ENCODE results near the gene RHOH. TPM values are rescaled to one million over a fixed set of nuclear protein-coding genes. Genes with fewer than 3 reads are reported as not detected.

Gene RHOH
- total RNA-seq, 2 experiments from 2014 or later: 87.5 to 92.7 TPM

GRCh38 chr4:40190019-40190418 is 6.8 kb upstream of the RHOH start:
- peaks cover 3% of the 10 kb centered on the region for H3K36me3 Mint-ChIP-seq (ENCODE audit: low read depth)
- CTCF ChIA-PET: interaction anchor here (0.9 to 2.9 kb wide), 4 partner anchors 38 to 127 kb away, joined by 3 to 11 read pairs (median 6); no protein-coding TSS in a partner anchor
- peak overlapping the region; percentile 98 for H3K27ac Mint-ChIP-seq
- no peaks in the 10 kb centered on the region for H3K27me3 Mint-ChIP-seq (ENCODE audit: low read depth)
- no peak for DNase-seq
- peak overlapping the region; percentile 85 for H3K4me3 Mint-ChIP-seq
- intact Hi-C loops (cut with micrococcal nuclease): loop anchor here (5.0 kb wide), 1 partner anchor 37 kb away; no protein-coding TSS in a partner anchor
- H3K9me3 Mint-ChIP-seq: no peaks in the 10 kb centered on the region
- peaks cover 78% of the 10 kb centered on the region for H3K4me1 Mint-ChIP-seq (ENCODE audit: low read depth)

GRCh38 chr4:40190465-40190864 is 6.4 kb upstream of the RHOH start:
- peak overlapping the region; percentile 98 for H3K27ac Mint-ChIP-seq
- intact Hi-C loops (cut with micrococcal nuclease): loop anchor here (5.0 kb wide), 1 partner anchor 37 kb away; no protein-coding TSS in a partner anchor
- H3K4me3 Mint-ChIP-seq: peak overlapping the region; percentile 85
- no peaks in the 10 kb centered on the region for H3K27me3 Mint-ChIP-seq (ENCODE audit: low read depth)
- CTCF ChIA-PET: interaction anchor here (0.7 to 2.9 kb wide), 5 partner anchors 10 to 126 kb away, joined by 3 to 11 read pairs (median 5); no protein-coding TSS in a partner anchor
- H3K4me1 Mint-ChIP-seq (ENCODE audit: low read depth): peaks cover 80% of the 10 kb centered on the region
- H3K9me3 Mint-ChIP-seq: no peaks in the 10 kb centered on the region
- H3K36me3 Mint-ChIP-seq (ENCODE audit: low read depth): peaks cover 3% of the 10 kb centered on the region
- no peak for DNase-seq

- intact Hi-C loops (cut with micrococcal nuclease): loop anchor here (1.0 to 5.0 kb wide), 2 partner anchors 36 to 41 kb away; no protein-coding TSS in a partner anchor
- Mint-ChIP-seq H3K27me3 (ENCODE audit: low read depth) (no peaks in the 10 kb centered on the region), H3K4me3 (peak overlapping the region; percentile 85), H3K27ac (peak overlapping the region; percentile 98), H3K36me3 (ENCODE audit: low read depth) (peaks cover 6% of the 10 kb centered on the region), H3K4me1 (ENCODE audit: low read depth) (peaks cover 82% of the 10 kb centered on the region), H3K9me3 (no peaks in the 10 kb centered on the region)
- peak; percentile 45 for DNase-seq
- CTCF ChIA-PET: interaction anchor here (0.6 to 2.9 kb wide), 14 partner anchors 9 to 135 kb away, joined by 3 to 11 read pairs (median 4); no protein-coding TSS in a partner anchor
These were observed 5.7 kb upstream of the RHOH start for GRCh38 chr4:40190880-40191815.

- no peaks in the 10 kb centered on the region for H3K27me3 Mint-ChIP-seq (ENCODE audit: low read depth)
- CTCF ChIA-PET: interaction anchor here (0.6 to 2.0 kb wide), 12 partner anchors 10 to 136 kb away, joined by 3 to 9 read pairs (median 4); no protein-coding TSS in a partner anchor
- peak overlapping the region; percentile 85 for H3K4me3 Mint-ChIP-seq
- DNase-seq: peak; percentile 61
- peaks cover 74% of the 10 kb centered on the region for H3K4me1 Mint-ChIP-seq (ENCODE audit: low read depth)
- intact Hi-C loops (cut with micrococcal nuclease): loop anchor here (1.0 to 5.0 kb wide), 2 partner anchors 8 to 35 kb away; no protein-coding TSS in a partner anchor
- H3K36me3 Mint-ChIP-seq (ENCODE audit: low read depth): peaks cover 6% of the 10 kb centered on the region
- peak overlapping the region; percentile 98 for H3K27ac Mint-ChIP-seq
- no peaks in the 10 kb centered on the region for H3K9me3 Mint-ChIP-seq
These were observed 4.5 kb upstream of the RHOH start for GRCh38 chr4:40192114-40193015.

- Mint-ChIP-seq H3K27ac (peak overlapping the region; percentile 98), H3K9me3 (no peaks in the 10 kb centered on the region), H3K4me1 (ENCODE audit: low read depth) (peaks cover 67% of the 10 kb centered on the region), H3K36me3 (ENCODE audit: low read depth) (peaks cover 10% of the 10 kb centered on the region), H3K27me3 (ENCODE audit: low read depth) (no peaks in the 10 kb centered on the region), H3K4me3 (peak overlapping the region; percentile 85)
- intact Hi-C loops (cut with micrococcal nuclease): loop anchor here (5.0 kb wide), 1 partner anchor 34 kb away; no protein-coding TSS in a partner anchor
- CTCF ChIA-PET: interaction anchor here (0.6 to 4.8 kb wide), 9 partner anchors 10 to 124 kb away, joined by 3 to 18 read pairs (median 4); no protein-coding TSS in a partner anchor
- DNase-seq: peak; percentile 52
These were observed 3.7 kb upstream of the RHOH start for GRCh38 chr4:40193016-40193571.

- Mint-ChIP-seq H3K27ac (peak overlapping the region; percentile 98), H3K27me3 (ENCODE audit: low read depth) (no peaks in the 10 kb centered on the region), H3K9me3 (no peaks in the 10 kb centered on the region), H3K36me3 (ENCODE audit: low read depth) (peaks cover 15% of the 10 kb centered on the region), H3K4me1 (ENCODE audit: low read depth) (peaks cover 64% of the 10 kb centered on the region), H3K4me3 (peak overlapping the region; percentile 85)
- CTCF ChIA-PET: interaction anchor here (1.2 to 4.8 kb wide), 3 partner anchors 11 to 41 kb away, joined by 4 to 18 read pairs (median 5); no protein-coding TSS in a partner anchor
- intact Hi-C loops (cut with micrococcal nuclease): loop anchor here (5.0 kb wide), 1 partner anchor 34 kb away; no protein-coding TSS in a partner anchor
- no peak for DNase-seq
These were observed 3.3 kb upstream of the RHOH start for GRCh38 chr4:40193578-40193977.

GRCh38 chr4:40194602-40195161 is 2.1 kb upstream of the RHOH start:
- Mint-ChIP-seq H3K36me3 (ENCODE audit: low read depth) (peaks cover 25% of the 10 kb centered on the region), H3K4me3 (peak overlapping the region; percentile 85), H3K4me1 (ENCODE audit: low read depth) (peaks cover 56% of the 10 kb centered on the region), H3K27me3 (ENCODE audit: low read depth) (no peaks in the 10 kb centered on the region), H3K9me3 (no peaks in the 10 kb centered on the region), H3K27ac (peak overlapping the region; percentile 98)
- DNase-seq: peak; percentile 74
- intact Hi-C loops (cut with micrococcal nuclease): loop anchor here (1.0 to 5.0 kb wide), 2 partner anchors 11 to 33 kb away; no protein-coding TSS in a partner anchor
- CTCF ChIA-PET: interaction anchor here (0.7 to 4.8 kb wide), 11 partner anchors 10 to 356 kb away, joined by 3 to 18 read pairs (median 4); no protein-coding TSS in a partner anchor

- no peak for DNase-seq
- Mint-ChIP-seq H3K9me3 (no peaks in the 10 kb centered on the region), H3K4me1 (ENCODE audit: low read depth) (peaks cover 48% of the 10 kb centered on the region), H3K27ac (peak overlapping the region; percentile 98), H3K36me3 (ENCODE audit: low read depth) (peaks cover 33% of the 10 kb centered on the region), H3K27me3 (ENCODE audit: low read depth) (no peaks in the 10 kb centered on the region), H3K4me3 (peak overlapping the region; percentile 85)
- intact Hi-C loops (cut with micrococcal nuclease): loop anchor here (1.0 kb wide), 2 partner anchors 10 to 714 kb away; no protein-coding TSS in a partner anchor
- CTCF ChIA-PET: interaction anchor here (0.6 to 4.8 kb wide), 14 partner anchors 9 to 355 kb away, joined by 3 to 18 read pairs (median 4); no protein-coding TSS in a partner anchor
These were observed 1.4 kb upstream of the RHOH start for GRCh38 chr4:40195182-40196177.

- peak overlapping the region; percentile 85 for H3K4me3 Mint-ChIP-seq
- no peaks in the 10 kb centered on the region for H3K27me3 Mint-ChIP-seq (ENCODE audit: low read depth)
- DNase-seq: no peak
- peaks cover 44% of the 10 kb centered on the region for H3K4me1 Mint-ChIP-seq (ENCODE audit: low read depth)
- CTCF ChIA-PET: interaction anchor here (0.6 to 4.8 kb wide), 10 partner anchors 9 to 1383 kb away, joined by 3 to 18 read pairs (median 4); no protein-coding TSS in a partner anchor
- intact Hi-C loops (cut with micrococcal nuclease): loop anchor here (1.0 kb wide), 1 partner anchor 713 kb away; no protein-coding TSS in a partner anchor
- H3K36me3 Mint-ChIP-seq (ENCODE audit: low read depth): peaks cover 40% of the 10 kb centered on the region
- H3K9me3 Mint-ChIP-seq: no peaks in the 10 kb centered on the region
- peak overlapping the region; percentile 98 for H3K27ac Mint-ChIP-seq
These were observed 559 bp upstream of the RHOH start for GRCh38 chr4:40196272-40196671.
